ENCODE measurements around the gene SGCD. TPM values are rescaled to one million over a fixed set of nuclear protein-coding genes. Genes with fewer than 3 reads are reported as not detected.
A peak's percentile ranks its signal among the peaks of the same experiment; 100 is the strongest.

SGCD gene
- polyA plus RNA-seq, 1 experiment: 17.0 TPM

- TF ChIP-seq CTCF (IDR thresholded peaks at IDR 0.05; ENCODE audit: insufficient read depth, low read depth, low read length): no peak
- Histone ChIP-seq H3K4me3 (ENCODE audit: low read depth, low read length) (no peak overlapping the region), H3K27me3 (ENCODE audit: control insufficient read depth, insufficient read depth, low read length) (no peaks in the 10 kb centered on the region), H3K36me3 (ENCODE audit: control insufficient read depth, insufficient read depth, low read length) (no peaks in the 10 kb centered on the region)
- ChIA-PET CTCF (interaction anchor here (1.7 kb wide), 1 partner anchor 18 kb away, joined by 4 read pairs; no protein-coding TSS in a partner anchor), POLR2A (interaction anchor here (0.7 kb wide), 1 partner anchor 552 kb away, joined by 3 read pairs; no protein-coding TSS in a partner anchor)
- DNase-seq (ENCODE audit: low read depth): no peak
Observed at GRCh38 chr5:156469636-156470035, 142.7 kb downstream of the SGCD start.

GRCh38 chr5:156471893-156472292, 144.9 kb downstream of the SGCD start:
- TF ChIP-seq CTCF (IDR thresholded peaks at IDR 0.05; ENCODE audit: insufficient read depth, low read depth, low read length): no peak
- DNase-seq (ENCODE audit: low read depth): no peak
- POLR2A ChIA-PET: no interaction called here
- CTCF ChIA-PET: interaction anchor here (0.8 kb wide), 1 partner anchor 66 kb away, joined by 3 read pairs; no protein-coding TSS in a partner anchor
- Histone ChIP-seq H3K4me3 (ENCODE audit: low read depth, low read length) (no peak overlapping the region), H3K27me3 (ENCODE audit: control insufficient read depth, insufficient read depth, low read length) (no peaks in the 10 kb centered on the region), H3K36me3 (ENCODE audit: control insufficient read depth, insufficient read depth, low read length) (no peaks in the 10 kb centered on the region)

GRCh38 chr5:156473269-156473908, 146.4 kb downstream of the SGCD start:
- POLR2A ChIA-PET: no interaction called here
- CTCF ChIA-PET: no interaction called here
- Histone ChIP-seq H3K4me3 (ENCODE audit: low read depth, low read length) (no peak overlapping the region), H3K27me3 (ENCODE audit: control insufficient read depth, insufficient read depth, low read length) (no peaks in the 10 kb centered on the region), H3K36me3 (ENCODE audit: control insufficient read depth, insufficient read depth, low read length) (no peaks in the 10 kb centered on the region)
- no peak for TF ChIP-seq CTCF (IDR thresholded peaks at IDR 0.05; ENCODE audit: insufficient read depth, low read depth, low read length)
- no peak for DNase-seq (ENCODE audit: low read depth)

GRCh38 chr5:156474251-156474650, 147.3 kb downstream of the SGCD start:
- H3K27me3 ChIP-seq (ENCODE audit: control insufficient read depth, insufficient read depth, low read length): no peaks in the 10 kb centered on the region
- no peak overlapping the region for H3K4me3 ChIP-seq (ENCODE audit: low read depth, low read length)
- no peak for DNase-seq (ENCODE audit: low read depth)
- no peak for TF ChIP-seq CTCF (IDR thresholded peaks at IDR 0.05; ENCODE audit: insufficient read depth, low read depth, low read length)
- POLR2A ChIA-PET: no interaction called here
- CTCF ChIA-PET: no interaction called here
- H3K36me3 ChIP-seq (ENCODE audit: control insufficient read depth, insufficient read depth, low read length): no peaks in the 10 kb centered on the region

- Histone ChIP-seq H3K27me3 (ENCODE audit: control insufficient read depth, insufficient read depth, low read length) (no peaks in the 10 kb centered on the region), H3K4me3 (ENCODE audit: low read depth, low read length) (no peak overlapping the region), H3K36me3 (ENCODE audit: control insufficient read depth, insufficient read depth, low read length) (no peaks in the 10 kb centered on the region)
- CTCF ChIA-PET: interaction anchor here (0.8 kb wide), 1 partner anchor 70 kb away, joined by 3 read pairs; no protein-coding TSS in a partner anchor
- peak; percentile 39 for TF ChIP-seq CTCF (IDR thresholded peaks at IDR 0.05; ENCODE audit: insufficient read depth, low read depth, low read length)
- POLR2A ChIA-PET: no interaction called here
- DNase-seq (ENCODE audit: low read depth): peak; percentile 80
Observed at GRCh38 chr5:156475182-156476157, 148.5 kb downstream of the SGCD start.

Measured in BJ (cell line).